HuH-7 (cell line): ENCODE data around the gene SLC25A33.
"Not testable (repeated sequence)": the region's sequence is repeated elsewhere in the genome, so short reads cannot be mapped to it uniquely, and the experiment has no call there.

Source experiments
- DNase-seq: peaks from one replicate; pipeline ENCODE4 v3.0.0; 2011; ENCODE audit warnings: low spot score

SLC25A33 gene

DNA sequence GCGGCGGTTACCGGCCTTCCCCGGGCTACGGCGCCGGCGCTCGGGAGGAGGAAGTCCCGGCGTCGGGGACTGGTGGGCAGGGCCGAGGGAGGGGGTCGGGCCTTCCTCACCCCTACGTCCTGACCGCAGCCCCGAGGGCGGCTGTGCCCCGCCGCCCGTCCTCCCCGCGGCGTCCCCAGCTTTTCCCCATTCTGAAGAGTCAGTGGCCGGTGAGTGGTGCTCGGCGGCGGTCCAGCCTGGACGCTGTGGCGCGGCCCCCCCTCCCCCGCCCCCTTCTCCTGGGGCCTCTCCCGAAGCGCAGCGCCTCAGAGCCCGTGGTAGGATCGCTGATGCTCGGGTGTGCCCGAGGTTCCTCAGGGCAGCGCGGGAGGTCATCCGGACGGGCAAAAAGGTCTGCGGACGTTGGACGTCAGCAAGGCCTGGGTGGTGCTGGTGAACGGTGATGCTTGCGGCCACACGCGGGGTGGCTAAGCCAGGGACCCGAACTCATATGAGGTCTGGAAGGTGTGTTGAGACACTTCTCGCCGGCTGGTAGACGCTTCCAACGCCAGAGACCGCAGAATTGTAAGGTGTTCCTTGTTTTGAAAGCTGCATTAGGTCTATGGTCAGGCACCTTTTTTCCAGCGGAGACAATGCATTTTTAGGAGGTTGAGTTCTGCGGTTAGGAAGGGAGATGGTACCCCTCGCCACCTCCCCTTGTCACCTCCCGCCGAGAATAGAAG, 725 bp downstream of the SLC25A33 start:
- DNase-seq: no peak

DNA sequence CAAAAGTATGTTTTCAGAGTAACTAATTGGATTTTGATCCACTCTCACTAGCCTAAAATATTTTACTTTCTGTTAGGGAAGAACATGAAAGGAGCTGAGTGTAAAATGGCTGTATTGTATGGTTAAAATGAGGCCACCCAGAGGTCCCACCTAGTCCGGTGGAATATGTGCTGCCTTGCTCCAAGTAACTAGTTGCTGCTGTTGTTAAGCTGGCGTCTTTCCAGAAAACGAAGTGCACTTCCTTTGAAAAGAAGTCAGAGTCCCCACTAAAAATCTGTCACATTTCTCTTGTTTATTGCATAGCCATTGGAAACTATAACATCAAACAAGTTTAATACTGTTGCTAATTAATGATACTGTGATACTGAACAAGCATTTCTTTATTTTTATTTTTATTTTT, 3.2 kb downstream of the SLC25A33 start:
- DNase-seq: no peak

DNA sequence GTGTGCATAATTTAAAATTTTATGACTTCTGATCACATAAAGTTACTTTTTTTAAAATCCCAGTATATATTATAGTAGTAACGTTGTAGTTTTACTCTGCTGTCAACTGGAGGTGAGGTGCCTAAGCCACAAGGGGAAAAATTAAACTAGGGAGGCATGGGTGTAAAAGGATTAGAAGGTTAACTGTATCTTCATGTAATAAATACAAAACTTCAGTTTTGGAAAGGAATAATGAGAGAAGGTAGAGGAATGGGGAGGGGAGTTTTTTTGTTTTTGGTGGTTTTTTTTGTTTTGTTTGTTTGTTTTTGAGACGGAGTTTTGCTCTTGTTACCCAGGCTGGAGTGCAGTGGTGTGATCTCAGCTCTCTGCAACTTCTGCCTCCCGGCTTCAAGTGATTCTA, 5.7 kb downstream of the SLC25A33 start:
- no peak for DNase-seq

DNA sequence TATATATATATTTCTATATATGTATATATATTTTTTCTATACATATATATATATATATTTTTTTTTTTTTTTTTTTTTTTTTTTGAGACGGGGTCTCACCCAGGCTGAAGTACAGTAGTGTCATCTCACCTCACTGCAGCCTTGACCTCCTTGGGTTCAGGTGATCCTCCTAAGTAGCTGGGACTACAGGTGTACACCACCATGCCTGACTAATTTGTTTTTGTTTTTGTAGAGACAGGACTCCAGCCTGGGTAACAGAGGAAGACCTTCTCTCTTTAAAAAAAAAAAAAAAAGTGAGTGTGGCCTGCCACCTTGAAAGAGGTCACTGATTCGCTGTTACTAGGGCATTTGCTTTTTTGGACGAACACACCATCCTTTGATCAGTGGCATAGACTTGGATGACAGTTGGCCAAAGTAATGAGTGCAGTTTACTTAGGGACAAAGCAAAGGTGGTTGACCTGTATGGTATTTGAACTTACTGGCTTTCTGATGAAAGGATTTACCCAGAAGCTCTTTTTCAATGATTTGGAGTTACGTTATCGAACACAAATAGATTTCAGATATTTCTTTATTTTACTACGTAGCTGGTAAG, 10.8 kb downstream of the SLC25A33 start:
- no peak for DNase-seq

DNA sequence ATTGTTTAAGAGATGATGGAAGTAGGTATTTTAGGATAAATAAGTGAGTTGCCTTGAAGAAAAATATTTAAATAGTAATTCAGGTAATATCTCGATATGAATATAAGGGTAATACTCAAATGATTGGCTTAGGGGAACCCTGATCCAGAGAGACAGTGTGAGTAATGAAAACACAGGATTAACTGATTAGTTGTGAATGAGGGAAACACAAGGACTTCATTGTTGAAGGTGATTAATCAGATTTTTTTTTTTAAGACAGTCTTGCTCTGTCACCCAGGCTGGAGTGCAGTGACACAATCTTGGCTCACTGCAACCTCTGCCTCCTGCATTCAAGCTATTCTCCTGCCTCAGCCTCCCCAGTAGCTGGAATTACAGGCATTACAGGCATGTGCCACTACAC, 12.7 kb downstream of the SLC25A33 start:
- DNase-seq: no peak

DNA sequence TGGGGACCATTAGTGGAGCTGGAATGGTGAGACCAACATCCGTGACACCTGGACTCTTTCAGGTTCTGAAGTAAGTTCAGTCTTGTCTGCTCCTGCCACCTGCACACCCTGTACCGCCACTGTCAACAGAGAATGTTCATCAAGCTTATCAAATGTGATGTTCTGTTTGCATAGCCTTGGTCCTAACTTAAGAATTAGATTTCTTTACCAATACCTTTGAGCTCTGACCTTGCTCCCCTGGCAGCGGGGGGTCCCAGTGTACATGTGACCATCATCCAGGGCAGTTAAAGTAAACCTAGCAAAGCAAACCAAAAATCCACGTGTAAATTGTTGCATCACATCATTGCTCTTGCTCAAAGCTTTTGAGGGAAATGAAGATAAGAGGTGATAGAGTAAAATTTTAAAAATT, 14.5 kb downstream of the SLC25A33 start:
- DNase-seq: peak; percentile 44

DNA sequence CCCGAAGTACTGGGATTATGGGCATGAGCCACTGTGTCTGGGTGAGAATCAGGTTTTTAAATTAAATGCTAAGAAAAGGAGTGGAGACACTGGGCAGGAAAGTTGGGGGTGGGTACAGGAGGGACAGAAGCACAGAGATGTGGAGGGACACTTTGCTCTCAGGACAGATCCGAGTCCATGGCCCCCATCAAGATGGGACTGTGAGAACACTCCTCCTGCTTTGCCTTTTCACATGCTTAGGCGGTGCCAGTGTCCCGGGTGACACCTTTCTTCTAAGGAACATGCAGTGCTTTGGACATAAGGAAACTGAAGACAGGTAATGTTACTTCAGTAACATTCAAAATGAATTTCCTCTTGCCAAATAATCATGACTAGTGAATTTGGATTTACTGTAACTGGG, 16.7 kb downstream of the SLC25A33 start:
- DNase-seq: no peak

DNA sequence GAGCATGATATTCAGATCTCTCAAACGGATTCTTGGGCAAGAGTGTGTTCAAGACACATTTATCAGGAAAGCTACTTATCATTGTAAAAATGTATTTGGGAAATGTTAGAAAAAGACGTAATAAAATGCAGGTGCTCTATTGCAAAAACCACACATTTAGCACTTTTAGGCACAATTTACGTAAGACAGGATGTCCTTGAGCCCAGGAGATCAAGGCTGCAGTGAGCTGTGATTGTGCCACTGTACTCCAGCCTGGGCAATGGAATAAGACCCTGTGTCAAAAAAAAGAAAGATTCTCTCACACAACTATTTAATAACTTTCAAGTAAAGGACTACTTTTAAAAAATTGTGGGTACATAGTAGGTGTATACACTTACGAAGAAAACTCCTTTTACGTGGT, 18.4 kb downstream of the SLC25A33 start:
- no peak for DNase-seq

DNA sequence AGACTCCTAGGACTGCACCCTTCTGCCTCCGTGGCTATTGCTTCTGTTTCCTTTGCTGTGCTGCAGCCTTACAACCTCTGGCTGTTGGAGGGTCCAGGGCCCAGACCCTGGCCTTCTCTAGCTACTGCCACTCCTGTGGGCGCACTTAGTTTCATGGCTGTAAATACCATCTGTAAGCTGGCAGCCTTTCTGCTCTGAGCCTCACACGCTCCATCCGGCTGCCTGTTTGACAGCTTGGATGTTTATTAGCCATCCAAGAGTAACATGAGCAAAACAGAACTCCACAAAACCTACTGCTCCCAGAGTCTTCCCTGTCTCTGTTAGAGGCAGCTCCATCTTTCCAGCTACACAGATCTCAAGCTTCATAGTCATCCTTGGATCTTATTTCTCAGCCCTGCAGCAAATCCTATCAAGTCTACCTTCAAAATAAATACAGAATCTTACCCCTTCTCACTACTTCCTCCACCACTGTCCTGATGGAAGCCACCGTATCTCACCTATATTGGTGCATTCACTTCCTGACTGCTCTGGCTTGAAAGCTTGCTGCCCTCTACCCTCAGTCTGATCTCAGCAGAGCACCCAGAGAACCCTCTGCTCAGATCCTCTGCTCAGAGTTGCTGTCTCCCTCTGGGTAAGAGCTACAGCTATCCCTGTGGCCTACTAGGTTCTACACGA, 19.1 kb downstream of the SLC25A33 start:
- no peak for DNase-seq

DNA sequence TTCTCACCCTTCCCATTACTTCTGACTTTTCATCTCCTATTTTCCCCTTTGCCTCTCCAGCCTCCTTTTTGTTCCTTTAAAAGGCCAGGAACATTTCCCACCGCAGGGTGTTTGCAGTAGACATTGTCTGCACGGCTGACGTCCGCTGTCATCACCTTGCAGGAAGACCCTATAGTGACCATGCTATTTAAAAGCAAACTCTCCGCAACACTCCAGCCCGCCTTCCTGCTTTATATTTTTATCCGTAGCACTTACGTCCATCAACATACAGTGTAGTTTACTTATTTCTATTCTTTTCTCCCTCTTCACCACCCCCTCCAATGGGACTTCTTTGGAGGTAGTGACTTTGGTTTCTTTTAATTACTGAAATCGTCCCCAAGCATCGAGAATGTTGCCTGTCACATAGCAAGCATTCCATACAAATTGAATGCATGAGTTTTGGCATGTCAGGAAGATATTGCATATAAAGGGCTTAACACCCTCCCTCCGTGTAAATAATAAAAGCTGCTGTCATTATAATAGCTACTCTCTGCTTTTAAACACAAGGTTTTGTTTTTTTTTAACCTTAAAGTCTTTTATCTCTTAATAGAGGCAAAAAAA, 19.8 kb downstream of the SLC25A33 start:
- no peak for DNase-seq

DNA sequence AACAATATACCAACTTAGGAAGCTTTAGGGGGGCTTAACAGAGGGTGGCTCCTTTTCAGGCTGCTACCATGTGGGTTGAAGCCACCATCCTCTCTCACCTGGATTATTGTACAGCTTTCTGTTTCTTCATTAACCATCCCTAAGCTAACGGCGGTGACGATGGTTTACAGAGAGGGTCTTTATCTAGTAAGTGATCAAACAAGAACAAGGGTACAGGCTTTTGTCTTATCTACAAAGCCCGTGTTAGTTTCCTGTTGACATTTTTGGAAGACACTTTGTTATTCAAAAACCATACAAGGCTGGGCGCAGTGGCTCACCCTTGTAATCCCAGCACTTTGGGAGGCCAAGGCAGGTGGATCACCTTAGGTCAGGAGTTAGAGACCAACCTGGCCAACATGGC, 20.4 kb downstream of the SLC25A33 start:
- no peak for DNase-seq

DNA sequence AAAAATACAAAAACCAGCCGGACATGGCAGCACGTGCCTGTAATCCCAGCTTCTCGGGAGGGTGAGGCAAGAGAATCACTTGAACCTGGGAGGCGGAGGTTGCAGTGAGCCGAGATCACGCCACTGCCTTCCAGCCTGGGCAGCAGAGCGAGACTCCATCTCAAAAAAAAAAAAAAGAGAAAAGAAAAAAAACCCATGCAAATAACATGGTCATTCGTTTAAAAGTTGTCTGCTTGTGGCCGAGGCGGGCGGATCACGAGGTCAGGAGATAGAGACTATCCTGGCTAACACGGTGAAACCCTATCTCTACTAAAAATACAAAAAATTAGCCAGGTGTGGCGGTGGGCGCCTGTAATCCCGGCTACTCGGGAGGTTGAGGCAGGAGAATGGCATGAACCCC, 20.8 kb downstream of the SLC25A33 start:
- not testable (repeated sequence) for DNase-seq

DNA sequence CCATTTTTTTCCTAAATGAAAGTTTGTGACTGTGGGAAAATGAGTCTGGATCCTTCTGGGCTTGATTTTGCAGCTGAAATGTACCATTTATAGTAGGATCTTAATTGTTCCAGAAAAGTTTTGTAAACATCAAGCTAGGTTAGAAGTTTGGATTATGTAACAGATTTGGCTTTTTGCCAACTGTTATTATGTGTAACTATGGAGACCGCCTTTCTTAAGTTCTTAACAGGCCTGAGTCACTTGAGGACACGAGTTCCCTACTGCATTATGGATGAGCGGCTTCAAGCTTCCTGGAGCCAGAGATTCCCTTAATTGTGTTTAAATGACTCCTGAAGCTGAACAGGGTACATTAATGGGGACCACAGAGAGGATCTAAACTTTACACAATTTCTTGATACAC, 22.2 kb downstream of the SLC25A33 start:
- DNase-seq: no peak

DNA sequence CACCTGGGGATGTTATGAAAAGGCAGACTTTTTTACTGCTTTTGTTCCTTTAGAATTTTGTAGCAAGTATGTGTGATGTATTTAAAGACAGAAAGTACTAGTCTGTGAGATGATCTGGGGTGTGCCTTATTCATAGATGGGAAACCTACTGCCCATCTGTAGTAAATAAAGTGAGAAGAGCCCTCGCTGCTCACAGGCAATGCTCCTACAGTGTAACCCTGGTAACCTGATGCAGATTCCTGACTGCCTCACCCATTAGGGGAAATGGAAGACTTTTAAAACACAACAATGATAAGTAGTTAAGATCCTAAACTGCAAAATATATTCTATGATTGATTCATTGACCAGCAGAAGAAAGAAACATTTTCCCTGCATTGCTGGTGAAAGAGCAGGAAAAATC, 30.0 kb downstream of the SLC25A33 start:
- DNase-seq: no peak

DNA sequence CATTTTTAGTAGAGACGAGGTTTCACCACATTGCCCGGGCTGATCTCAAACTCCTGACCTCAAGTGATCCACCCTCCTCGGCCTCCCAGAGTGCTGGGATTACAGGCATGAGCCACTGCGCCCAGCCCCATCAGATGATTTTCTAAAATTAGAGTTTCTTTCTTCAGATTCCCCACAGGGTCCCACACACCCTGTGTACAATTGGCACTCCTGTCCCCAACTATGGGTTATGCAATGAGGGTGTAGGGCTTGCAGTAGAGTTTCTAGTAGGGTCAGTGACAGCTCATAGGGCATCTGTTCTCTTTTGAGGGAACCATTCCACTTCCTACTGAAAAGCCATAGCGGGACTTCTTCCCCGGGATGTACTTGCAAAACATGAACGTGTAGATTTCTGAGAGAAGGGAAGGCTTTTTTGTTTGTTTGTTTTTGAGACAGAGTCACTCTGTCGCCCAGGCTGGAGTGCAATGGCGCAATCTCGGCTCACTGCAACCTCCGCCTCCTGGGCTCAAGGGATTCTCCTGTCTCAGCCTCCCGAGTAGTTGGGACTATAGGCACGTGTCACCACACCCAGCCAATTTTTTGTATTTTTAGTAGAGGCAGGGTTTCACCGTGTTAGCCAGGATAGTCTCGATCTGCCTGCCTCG, 31.7 kb downstream of the SLC25A33 start:
- not testable (repeated sequence) for DNase-seq

DNA sequence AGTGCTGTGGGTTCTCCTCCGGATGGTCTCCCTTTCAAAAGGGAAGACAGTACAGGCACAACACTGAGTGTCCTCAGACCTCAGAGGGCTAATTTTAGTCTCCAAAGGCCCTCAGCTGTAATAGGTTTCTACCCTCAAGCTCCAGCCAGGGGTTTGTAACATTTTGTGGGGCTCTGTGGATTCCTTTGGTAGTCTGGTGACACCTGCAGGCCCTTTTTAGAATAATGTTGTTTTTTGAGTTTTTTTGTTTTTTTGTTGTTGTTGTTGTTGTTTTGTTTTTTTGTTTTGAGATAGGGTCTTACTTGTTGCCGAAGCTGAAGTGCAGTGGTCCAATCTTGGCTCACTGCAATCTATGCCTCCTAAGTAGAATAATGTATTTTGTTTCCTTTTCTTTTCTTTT, 34.5 kb downstream of the SLC25A33 start:
- DNase-seq: no peak

DNA sequence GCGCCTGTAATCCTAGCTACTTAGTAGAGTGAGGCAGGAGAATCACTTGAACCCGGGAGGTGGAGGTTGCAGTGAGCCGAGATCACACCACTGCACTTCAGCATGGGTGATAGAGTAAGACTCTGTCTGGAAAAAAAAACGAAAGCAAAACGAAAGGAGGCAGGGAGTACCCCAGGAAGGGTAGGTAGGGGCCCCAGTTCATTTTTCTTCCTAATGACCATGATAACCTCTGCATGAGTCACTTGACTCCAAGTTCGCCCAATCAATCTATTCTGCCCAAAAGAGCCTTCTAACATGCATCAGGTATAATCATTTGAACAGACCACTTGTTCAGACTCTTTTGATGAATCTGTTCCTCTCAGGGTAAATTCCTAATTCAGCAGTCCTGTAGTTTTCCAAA, 36.2 kb downstream of the SLC25A33 start:
- DNase-seq: no peak

DNA sequence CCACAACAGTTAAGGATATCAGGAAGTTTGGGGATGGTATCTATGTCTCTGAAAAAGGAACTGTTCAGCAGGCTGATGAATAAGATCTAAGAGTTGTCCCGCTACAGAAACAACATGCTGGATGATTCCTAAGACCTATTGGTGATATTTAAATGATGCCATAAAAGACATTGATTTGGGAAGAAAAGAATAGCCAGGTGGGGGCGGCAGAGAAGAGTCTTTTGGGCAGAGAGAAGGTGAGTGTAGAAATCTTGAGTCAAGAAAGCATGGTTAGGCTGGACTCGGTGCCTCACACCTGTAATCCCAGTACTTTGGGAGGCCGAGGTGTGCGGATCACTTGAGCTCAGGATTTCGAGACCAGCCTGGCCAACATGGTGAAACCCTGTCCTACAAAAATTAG, 37.6 kb downstream of the SLC25A33 start:
- DNase-seq: no peak

DNA sequence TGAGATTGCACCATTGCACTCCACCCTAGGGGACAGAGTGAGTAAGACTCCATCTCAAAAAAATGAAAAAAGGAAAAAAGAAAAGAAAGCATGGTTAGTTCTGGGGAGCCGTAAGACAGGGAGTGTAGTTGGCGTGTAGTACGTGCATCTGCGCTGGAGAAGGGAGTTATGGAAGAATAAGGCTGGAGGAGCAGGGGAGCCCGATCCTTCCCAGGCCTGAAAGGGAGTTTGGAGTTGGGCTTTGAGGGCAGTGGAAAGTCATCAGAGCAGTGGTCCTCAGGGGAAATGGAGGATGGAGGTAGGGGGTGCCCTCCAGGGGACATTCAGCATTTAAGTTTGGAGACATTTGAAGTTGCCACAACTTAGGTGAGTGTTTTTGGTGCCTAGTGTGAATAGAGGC, 38.2 kb downstream of the SLC25A33 start:
- DNase-seq: no peak

DNA sequence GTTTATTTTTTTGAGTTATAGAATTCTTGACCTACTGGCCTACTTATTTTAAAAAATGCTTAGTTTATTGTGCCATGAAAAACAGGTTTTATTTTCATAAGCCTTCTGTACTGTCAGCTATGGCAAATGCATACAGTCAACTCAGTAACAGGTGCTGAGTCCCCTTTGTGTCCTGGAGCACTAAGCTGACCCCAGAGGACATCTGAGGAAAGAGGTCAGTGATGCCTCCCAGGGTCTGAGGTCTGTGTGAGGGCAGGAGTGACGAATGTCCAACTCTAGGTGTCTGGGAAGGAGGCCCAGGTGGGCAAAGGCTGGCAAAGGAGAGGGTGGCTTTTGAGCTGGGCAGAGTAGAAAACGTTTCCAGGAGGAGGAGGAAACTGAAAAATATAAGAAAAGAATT, 41.7 kb downstream of the SLC25A33 start:
- no peak for DNase-seq

DNA sequence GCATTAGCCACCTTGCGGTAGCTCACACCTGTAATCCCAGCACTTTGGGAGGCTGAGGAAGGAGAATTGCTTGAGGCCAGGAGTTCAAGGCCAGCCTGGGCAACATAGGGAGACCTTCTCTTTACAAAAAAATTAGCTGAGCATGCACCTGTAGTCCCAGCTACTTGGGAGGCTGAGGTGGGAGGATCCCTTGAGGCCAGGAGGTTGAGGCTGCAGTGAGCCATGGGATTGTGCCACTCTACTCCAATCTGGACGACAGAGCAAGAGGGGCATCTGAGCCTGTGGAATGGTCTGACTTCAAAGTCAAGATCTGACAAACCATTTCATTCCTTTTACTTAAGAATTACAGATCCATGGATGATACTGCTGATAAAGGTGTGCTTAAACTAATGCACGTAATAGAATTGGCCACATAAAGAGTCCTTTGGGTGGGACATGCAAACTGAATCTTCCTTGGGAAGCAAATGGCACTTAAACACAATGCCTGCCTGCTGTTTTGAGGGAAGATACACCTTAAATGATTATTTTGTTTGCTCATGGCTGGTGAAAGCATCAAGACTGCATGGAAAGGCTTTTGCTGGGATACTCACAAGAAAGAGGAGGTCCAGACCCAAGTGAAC, 47.0 kb downstream of the SLC25A33 start:
- no peak for DNase-seq

DNA sequence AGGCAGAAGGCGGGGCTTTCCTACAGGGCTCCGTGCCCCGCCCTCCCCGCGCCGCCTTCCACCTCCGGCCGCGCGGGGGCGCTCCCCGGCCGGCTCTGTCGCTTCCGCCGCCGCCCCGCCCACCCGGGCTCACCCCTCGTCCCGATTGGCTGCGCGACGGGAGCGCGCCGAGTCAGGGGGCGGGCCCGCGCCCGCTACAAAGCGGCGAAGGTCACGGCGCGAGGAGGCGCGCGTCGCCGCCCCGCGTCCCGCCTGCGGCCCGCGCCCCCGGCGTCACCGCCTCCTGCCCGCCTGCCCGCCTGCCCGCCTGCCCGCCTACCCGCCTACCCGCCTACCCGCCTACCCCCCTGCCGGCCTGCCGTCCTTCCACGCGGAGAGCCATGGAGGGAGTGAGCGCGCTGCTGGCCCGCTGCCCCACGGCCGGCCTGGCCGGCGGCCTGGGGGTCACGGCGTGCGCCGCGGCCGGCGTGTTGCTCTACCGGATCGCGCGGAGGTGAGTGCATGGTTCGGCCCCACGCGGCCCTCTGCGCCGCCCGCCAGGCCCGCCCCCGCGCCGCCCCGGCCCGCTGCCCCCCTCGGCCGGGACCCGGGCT, 49.4 kb downstream of the SLC25A33 start, which contains the start of gene TMEM201:
Gene TMEM201, plus strand, starts transcription at position 361 of the 593 bp plus-strand sequence. Its CDS starts 20 bp downstream, at position 381.
- peak; percentile 94 for DNase-seq
